Spinal cord (tissue), 10 donors: ENCODE results near the gene MMP24OS. TPM values are rescaled to one million over a fixed set of nuclear protein-coding genes. Genes with fewer than 3 reads are reported as not detected.

ENCODE experiments used
- DNase-seq, 6 donors: peaks; one replicate each; pipeline versions ENCODE4 v3.0.0 to v3.0.0-alpha.2; 2013 to 2015; ENCODE audit warnings: low spot score in 6 of 6, low read depth in 4 of 6
- H3K27ac ChIP-seq: one replicate; pipeline ENCODE4 v1.5.1; 2013; ENCODE audit warnings: low read depth, low read length, control low read depth
- H3K27me3 ChIP-seq: one replicate; pipeline ENCODE4 v1.6.1; 2013; ENCODE audit warnings: low read length; ENCODE audit not compliant: control insufficient read depth, insufficient read depth
- H3K36me3 ChIP-seq: one replicate; pipeline ENCODE4 v1.6.1; 2013; ENCODE audit warnings: low read length; ENCODE audit not compliant: control insufficient read depth, insufficient read depth
- H3K4me1 ChIP-seq: one replicate; pipeline ENCODE4 v1.6.1; 2013; ENCODE audit warnings: low read length; ENCODE audit not compliant: control insufficient read depth, insufficient read depth
- H3K4me3 ChIP-seq: one replicate; pipeline ENCODE4 v1.5.1; 2013; ENCODE audit warnings: low read depth, low read length, control low read depth
- H3K9me3 ChIP-seq: one replicate; pipeline ENCODE4 v1.6.1; 2013; ENCODE audit warnings: low read length; ENCODE audit not compliant: control insufficient read depth, insufficient read depth
- WGBS: methylation state at CpG from one replicate; pipeline ENCODE4 v1.1.5; 2013; ENCODE audit warnings: missing lambda C conversion rate; ENCODE audit not compliant: insufficient coverage; 5-methylcytosine and 5-hydroxymethylcytosine counted together
- polyA plus RNA-seq, 2 donors: library from polyadenylated mRNA; unstranded; fragments of 120-200 nt; gene quantifications; one replicate each; pipeline ENCODE4 v1.2.1, GENCODE V29; 2013; ENCODE audit not compliant: insufficient read length in 2 of 2
- total RNA-seq, 2 donors: library from RNA; depleted of rRNA in 1 of 2; stranded (reverse); fragments of 120-200 nt in 1 of 2; fragments of >200 nt in 1 of 2; gene quantifications; one replicate each; pipeline versions ENCODE4 v1.2.3 to v1.2.4, GENCODE V29; 2013 to 2014
- donor health status: healthy.

The MMP24OS gene
- total and polyA plus RNA-seq, 4 donors, result 10.1 to 70.6 (median 42.8) TPM

GRCh38 chr20:35243317-35243716 is 34.6 kb downstream of the MMP24OS start:
- WGBS, result no CpG with 5 or more reads among the region's 2 CpGs
- Histone ChIP-seq H3K4me1 (no peaks in the 10 kb centered on the region), H3K36me3 (peaks cover 22% of the 10 kb centered on the region), H3K27ac (no peak overlapping the region), H3K4me3 (no peak overlapping the region), H3K9me3 (no peaks in the 10 kb centered on the region), H3K27me3 (no peaks in the 10 kb centered on the region)
- no peak for DNase-seq

- no peaks in the 10 kb centered on the region for H3K9me3 ChIP-seq
- peaks cover 6% of the 10 kb centered on the region for H3K36me3 ChIP-seq
- DNase-seq, result no peak
- no CpG with 5 or more reads among the region's 2 CpGs for WGBS
- H3K4me1 ChIP-seq, result no peaks in the 10 kb centered on the region
- no peak overlapping the region for H3K4me3 ChIP-seq
- H3K27me3 ChIP-seq, result no peaks in the 10 kb centered on the region
- H3K27ac ChIP-seq, result no peak overlapping the region
Observed at GRCh38 chr20:35240811-35241293, 37.1 kb downstream of the MMP24OS start.

GRCh38 chr20:35240083-35240810 is 37.7 kb downstream of the MMP24OS start:
- DNase-seq, result no peak
- no peak overlapping the region for H3K27ac ChIP-seq
- no peak overlapping the region for H3K4me3 ChIP-seq
- no peaks in the 10 kb centered on the region for H3K9me3 ChIP-seq
- no peaks in the 10 kb centered on the region for H3K4me1 ChIP-seq
- peaks cover 8% of the 10 kb centered on the region for H3K36me3 ChIP-seq
- no peaks in the 10 kb centered on the region for H3K27me3 ChIP-seq
- 90% methylated on average over 4 of the region's 5 CpGs for WGBS

- H3K36me3 ChIP-seq, result peaks cover 8% of the 10 kb centered on the region
- no peaks in the 10 kb centered on the region for H3K9me3 ChIP-seq
- no peak overlapping the region for H3K4me3 ChIP-seq
- H3K27me3 ChIP-seq, result no peaks in the 10 kb centered on the region
- DNase-seq, result no peak
- 94% methylated on average over 2 of the region's 5 CpGs for WGBS
- H3K4me1 ChIP-seq, result no peaks in the 10 kb centered on the region
- H3K27ac ChIP-seq, result no peak overlapping the region
Observed at GRCh38 chr20:35238735-35239134, 39.2 kb downstream of the MMP24OS start.

- H3K27ac ChIP-seq, result no peak overlapping the region
Observed at GRCh38 chr20:35238170-35238569, 39.8 kb downstream of the MMP24OS start.

GRCh38 chr20:35237486-35237885 is 40.4 kb downstream of the MMP24OS start:
- no peak overlapping the region for H3K27ac ChIP-seq
- H3K4me1 ChIP-seq, result no peaks in the 10 kb centered on the region
- peaks cover 8% of the 10 kb centered on the region for H3K36me3 ChIP-seq
- no peak overlapping the region for H3K4me3 ChIP-seq
- H3K27me3 ChIP-seq, result no peaks in the 10 kb centered on the region
- H3K9me3 ChIP-seq, result no peaks in the 10 kb centered on the region
- DNase-seq, result no peak

More at GRCh38 chr20:35238170-35238569, 39.8 kb downstream of the MMP24OS start:
- WGBS, result 94% methylated on average over 3 of the region's 4 CpGs
- no peaks in the 10 kb centered on the region for H3K9me3 ChIP-seq
- no peak for DNase-seq
- H3K36me3 ChIP-seq, result peaks cover 8% of the 10 kb centered on the region
- no peaks in the 10 kb centered on the region for H3K4me1 ChIP-seq
- no peak overlapping the region for H3K4me3 ChIP-seq
- no peaks in the 10 kb centered on the region for H3K27me3 ChIP-seq

- no peak overlapping the region for H3K27ac ChIP-seq
- no peak overlapping the region for H3K4me3 ChIP-seq
- no peak for DNase-seq
- 93% methylated on average over 3 of the region's 6 CpGs for WGBS
- H3K27me3 ChIP-seq, result no peaks in the 10 kb centered on the region
- H3K4me1 ChIP-seq, result no peaks in the 10 kb centered on the region
- peaks cover 8% of the 10 kb centered on the region for H3K36me3 ChIP-seq
- H3K9me3 ChIP-seq, result no peaks in the 10 kb centered on the region
Observed at GRCh38 chr20:35235881-35236280, 42.0 kb downstream of the MMP24OS start.

- Histone ChIP-seq H3K9me3 (no peaks in the 10 kb centered on the region), H3K27me3 (no peaks in the 10 kb centered on the region), H3K4me3 (no peak overlapping the region), H3K4me1 (no peaks in the 10 kb centered on the region), H3K36me3 (peaks cover 4% of the 10 kb centered on the region), H3K27ac (no peak overlapping the region)
- WGBS, result 67% methylated on average over 1 of the region's 2 CpGs
- peak in 2 of 6 donors; percentile 6 to 17 for DNase-seq
Observed at GRCh38 chr20:35232575-35232974, 45.3 kb downstream of the MMP24OS start.

GRCh38 chr20:35226884-35227681 is 50.8 kb downstream of the MMP24OS start:
- Histone ChIP-seq H3K27me3 (peaks cover 4% of the 10 kb centered on the region), H3K4me1 (peaks cover 14% of the 10 kb centered on the region), H3K4me3 (peak overlapping the region; percentile 35), H3K9me3 (no peaks in the 10 kb centered on the region), H3K27ac (no peak overlapping the region), H3K36me3 (no peaks in the 10 kb centered on the region)
- 0% methylated on average over 71 of the region's 74 CpGs for WGBS
- peak in 5 of 6 donors; percentile 26 to 90 (median 44) for DNase-seq
